H9 (cell line): ENCODE measurements around the gene CCL25. TPM values are rescaled to one million over a fixed set of nuclear protein-coding genes. Genes with fewer than 3 reads are reported as not detected.

ENCODE experiments used
- DNase-seq: peaks from one replicate; pipeline ENCODE4 v3.0.0-alpha.2; 2017
- H2AFZ ChIP-seq: one replicate; pipeline ENCODE4 v1.6.1; 2013; ENCODE audit warnings: mild to moderate bottlenecking, low read length, control low read depth, moderate library complexity
- H2AK5ac ChIP-seq: 2 replicates; pipeline ENCODE4 v1.6.1; 2013; ENCODE audit warnings: low read length, control low read depth, mixed read lengths; ENCODE audit not compliant: insufficient read length
- H2BK120ac ChIP-seq: one replicate; pipeline ENCODE4 v1.6.1; 2013; ENCODE audit warnings: low read depth, mild to moderate bottlenecking, low read length, control low read depth, inconsistent platforms; ENCODE audit not compliant: poor library complexity, severe bottlenecking
- H2BK12ac ChIP-seq: 2 replicates; pipeline ENCODE4 v1.6.1; 2013; ENCODE audit warnings: low read length, control low read depth, mixed read lengths, low read depth; ENCODE audit not compliant: insufficient read length
- H2BK15ac ChIP-seq: 2 replicates; pipeline ENCODE4 v1.6.1; 2013; ENCODE audit warnings: low read depth, low read length, control low read depth
- H2BK20ac ChIP-seq: one replicate; pipeline ENCODE4 v1.6.1; 2013; ENCODE audit warnings: low read depth, mild to moderate bottlenecking, low read length, control low read depth, inconsistent platforms; ENCODE audit not compliant: poor library complexity, severe bottlenecking
- H2BK5ac ChIP-seq: 2 replicates; pipeline ENCODE4 v1.6.1; 2013; ENCODE audit warnings: low read length, control low read depth, mixed read lengths; ENCODE audit not compliant: insufficient read length
- H3K14ac ChIP-seq: 2 replicates; pipeline ENCODE4 v1.6.1; 2013; ENCODE audit warnings: low read length, control low read depth; ENCODE audit not compliant: insufficient read depth
- H3K18ac ChIP-seq: 2 replicates; pipeline ENCODE4 v1.6.1; 2013; ENCODE audit warnings: low read depth, mild to moderate bottlenecking, mixed read lengths, low read length, control low read depth; ENCODE audit not compliant: insufficient read length
- H3K23ac ChIP-seq: 2 replicates; pipeline ENCODE4 v1.6.1; 2013; ENCODE audit warnings: low read length, control low read depth, mixed read lengths, low read depth; ENCODE audit not compliant: insufficient read length
- H3K23me2 ChIP-seq: 2 replicates; pipeline ENCODE4 v1.6.1; 2013; ENCODE audit warnings: low read depth, mild to moderate bottlenecking, mixed read lengths, low read length, control low read depth; ENCODE audit not compliant: insufficient read length, poor library complexity, severe bottlenecking
- H3K27ac ChIP-seq: 2 replicates; pipeline ENCODE4 v1.5.1; 2013; ENCODE audit warnings: low read length, control low read depth, mixed read lengths, low read depth; ENCODE audit not compliant: insufficient read length
- H3K27me3 ChIP-seq: 2 replicates; pipeline ENCODE4 v1.6.1; 2013; ENCODE audit warnings: low read length, control low read depth, inconsistent platforms; ENCODE audit not compliant: insufficient read depth
- H3K4ac ChIP-seq: 2 replicates; pipeline ENCODE4 v1.6.1; 2013; ENCODE audit warnings: low read depth, mild to moderate bottlenecking, control low read depth, inconsistent platforms, low read length, moderate library complexity
- H3K4me1 ChIP-seq: 2 replicates; pipeline ENCODE4 v1.6.1; 2013; ENCODE audit warnings: low read length, control low read depth, inconsistent platforms; ENCODE audit not compliant: insufficient read depth
- H3K4me2 ChIP-seq: 2 replicates; pipeline ENCODE4 v1.6.1; 2013; ENCODE audit warnings: low read length, control low read depth, mixed read lengths; ENCODE audit not compliant: insufficient read length, insufficient read depth
- H3K56ac ChIP-seq: 2 replicates; pipeline ENCODE4 v1.6.1; 2013; ENCODE audit warnings: low read depth, mild to moderate bottlenecking, mixed read lengths, low read length, control low read depth; ENCODE audit not compliant: insufficient read length
- H3K79me1 ChIP-seq: 2 replicates; pipeline ENCODE4 v1.6.1; 2013; ENCODE audit warnings: low read depth, mild to moderate bottlenecking, moderate library complexity, low read length, control low read depth, inconsistent platforms; ENCODE audit not compliant: insufficient read depth, poor library complexity, severe bottlenecking
- H3K79me2 ChIP-seq: 2 replicates; pipeline ENCODE4 v1.6.1; 2013; ENCODE audit warnings: low read length, control low read depth, inconsistent platforms; ENCODE audit not compliant: insufficient read depth
- H3K9ac ChIP-seq: 2 replicates; pipeline ENCODE4 v1.6.1; 2013; ENCODE audit warnings: low read length, control low read depth, mixed read lengths; ENCODE audit not compliant: insufficient read length; ENCODE audit errors: extremely low read depth
- H3K9me3 ChIP-seq: one replicate; pipeline ENCODE4 v1.6.1; 2013; ENCODE audit warnings: low read depth, low read length, inconsistent platforms; ENCODE audit not compliant: control insufficient read depth
- H3T11ph ChIP-seq: one replicate; pipeline ENCODE4 v1.6.1; 2013; ENCODE audit warnings: mild to moderate bottlenecking, low read length, control low read depth, inconsistent platforms
- H4K20me1 ChIP-seq: one replicate; pipeline ENCODE4 v1.6.1; 2013; ENCODE audit not compliant: control insufficient read depth, insufficient read length, insufficient read depth
- H4K5ac ChIP-seq: 2 replicates; pipeline ENCODE4 v1.6.1; 2013; ENCODE audit warnings: low read depth, mild to moderate bottlenecking, mixed read lengths, low read length, control low read depth; ENCODE audit not compliant: insufficient read length
- H4K8ac ChIP-seq: replicated peaks from 2 replicates; pipeline ENCODE4 v1.6.1; 2013; ENCODE audit warnings: low read length, control low read depth, mixed read lengths, low read depth; ENCODE audit not compliant: insufficient read length
- H4K91ac ChIP-seq: 2 replicates; pipeline ENCODE4 v1.6.1; 2013; ENCODE audit warnings: low read depth, mild to moderate bottlenecking, moderate library complexity, mixed read lengths, low read length, control low read depth; ENCODE audit not compliant: insufficient read length
- H3K27ac Mint-ChIP-seq, 3 experiments: 2 replicates in 2 of 3; 3 replicates in 1 of 3; pipeline ENCODE4 v1.8.0; 2020 to 2021; ENCODE audit warnings: mixed read lengths in 3 of 3, mild to moderate bottlenecking in 1 of 3, moderate library complexity in 1 of 3
- H3K27me3 Mint-ChIP-seq: 2 replicates; pipeline ENCODE4 v1.8.0; 2021; ENCODE audit warnings: low read depth, mild to moderate bottlenecking, moderate library complexity, mixed read lengths
- H3K36me3 Mint-ChIP-seq, 3 experiments: 2 replicates in 2 of 3; 3 replicates in 1 of 3; pipeline ENCODE4 v1.8.0; 2020 to 2021; ENCODE audit warnings: low read depth in 3 of 3, mixed read lengths in 3 of 3; ENCODE audit not compliant: insufficient read depth in 1 of 3
- H3K4me1 Mint-ChIP-seq, 2 experiments: 2 replicates each; pipeline ENCODE4 v1.8.0; 2020; ENCODE audit warnings: mixed read lengths in 2 of 2
- H3K4me3 Mint-ChIP-seq, 2 experiments: 2 replicates in 1 of 2; 3 replicates in 1 of 2; pipeline ENCODE4 v1.8.0; 2020 to 2021; ENCODE audit warnings: mild to moderate bottlenecking in 2 of 2, mixed read lengths in 2 of 2, moderate library complexity in 1 of 2
- H3K9me3 Mint-ChIP-seq, 2 experiments: 2 replicates in 1 of 2; 3 replicates in 1 of 2; pipeline ENCODE4 v1.8.0; 2020; ENCODE audit warnings: mild to moderate bottlenecking in 2 of 2, mixed read lengths in 2 of 2, moderate library complexity in 1 of 2
- CTCF ChIP-seq: fragments of 200-600 bp; sonication (generic); conservative IDR thresholded peaks from 3 replicates; pipeline ENCODE4 v1.8.0; 2021; ENCODE audit warnings: antibody characterized with exemption, mild to moderate bottlenecking
- WGBS: extraction: QIAGEN DNeasy Blood & Tissue Kit; methylation state at CpG from one replicate; pipeline ENCODE4 v1.1.7; 2013; ENCODE audit warnings: missing lambda C conversion rate, low lambda C conversion rate, mixed read lengths; ENCODE audit not compliant: insufficient read length; ENCODE audit errors: extremely low coverage; 5-methylcytosine and 5-hydroxymethylcytosine counted together
- total RNA-seq: library from RNA; stranded (reverse); gene quantifications from 2 replicates; pipeline ENCODE4 v1.2.1, GENCODE V29; 2021

CCL25 gene
- total RNA-seq, 1 experiment from 2014 or later = not detected

DNA sequence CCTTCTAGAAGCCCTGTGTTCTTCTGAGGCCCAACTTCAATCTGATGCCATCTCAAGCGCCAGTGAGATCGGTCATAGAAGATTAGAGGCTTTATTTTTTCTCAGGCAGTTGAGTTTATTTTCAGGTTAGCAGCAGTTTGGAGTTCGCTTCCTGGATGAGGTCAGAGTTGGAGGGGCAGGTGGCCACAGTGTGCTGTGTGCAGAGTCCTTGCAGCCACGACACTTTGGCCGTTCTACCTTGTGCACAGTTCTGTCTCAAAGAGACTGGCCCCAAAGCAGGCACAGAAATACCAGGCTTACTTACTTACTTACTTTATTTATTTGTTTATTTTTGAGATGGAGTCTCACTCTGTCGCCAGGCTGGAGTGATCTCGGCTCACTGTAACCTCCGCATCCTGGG lies 31.2 kb upstream of the CCL25 start:
- Mint-ChIP-seq H3K9me3 (no peaks in the 10 kb centered on the region; a peak in 1 of 5 replicates), H3K27ac (no peak overlapping the region), H3K36me3 (peaks cover 0 to 2% (median 0%) of the 10 kb centered on the region in 3 experiments; a peak in 1 of 7 replicates), H3K27me3 (no peaks in the 10 kb centered on the region), H3K4me3 (no peak overlapping the region), H3K4me1 (no peaks in the 10 kb centered on the region)
- no CpG with 5 or more reads among the region's 8 CpGs for WGBS
- Histone ChIP-seq H3K27me3 (no peaks in the 10 kb centered on the region), H3K56ac (no peak overlapping the region), H3T11ph (no peak overlapping the region), H3K18ac (no peak overlapping the region), H3K14ac (no peak overlapping the region), H4K8ac (no peak overlapping the region), H3K27ac (no peak overlapping the region), H4K5ac (no peak overlapping the region), H3K9ac (no peak overlapping the region), H2BK5ac (no peak overlapping the region), H3K23me2 (no peaks in the 10 kb centered on the region), H2BK20ac (no peak overlapping the region), H3K4ac (no peak overlapping the region), H3K79me2 (no peaks in the 10 kb centered on the region), H2AFZ (no peak overlapping the region), H3K79me1 (no peaks in the 10 kb centered on the region), H3K23ac (no peak overlapping the region), H3K4me1 (no peaks in the 10 kb centered on the region), H2BK12ac (no peak overlapping the region), H4K20me1 (no peaks in the 10 kb centered on the region), H3K9me3 (no peaks in the 10 kb centered on the region), H3K4me2 (no peak overlapping the region), H4K91ac (no peak overlapping the region), H2BK120ac (no peak overlapping the region), H2AK5ac (no peak overlapping the region), H2BK15ac (no peak overlapping the region)
- no peak for DNase-seq
- TF ChIP-seq CTCF = no peak
